GM12878 (cell line): Measurements from ENCODE around the gene TTC9C. TPM values are rescaled to one million over a fixed set of nuclear protein-coding genes. Genes with fewer than 3 reads are reported as not detected.

Source experiments
- ATAC-seq: fragments of 200-7000 bp; cut with Tn5 transposase; 3 replicates; pipeline ENCODE4 v1.9.1; 2020; ENCODE audit warnings: mild to moderate bottlenecking, moderate library complexity
- BruUV-seq: library from RNA; stranded (reverse); fragments of 400-500 nt; replicated peaks from 2 replicates; lab custom pipeline; 2021; lab: Mats Ljungman, UMichigan
- CTCF ChIA-PET: fragments of 300-600 bp; sonication (Branson Sonifier 250); formaldehyde crosslinking; extraction: SDS; loops from one replicate; lab custom pipeline; 2021; ENCODE audit warnings: inconsistent platforms; lab: Yijun Ruan, JAX
- POLR2A ChIA-PET: fragments of 350-600 bp; formaldehyde crosslinking; extraction: SDS; loops from one replicate; lab custom pipeline; 2021; ENCODE audit warnings: inconsistent platforms; lab: Charles Lee
- RAD21 ChIA-PET: fragments of 300-600 bp; sonication (Branson Sonifier 250); formaldehyde crosslinking; loops from one replicate; lab custom pipeline; 2023; ENCODE audit warnings: antibody characterized with exemption; ENCODE audit not compliant: unreplicated experiment; lab: Charles Lee
- SMC1A ChIA-PET: fragments of 300-600 bp; sonication (Branson Sonifier 250); formaldehyde crosslinking; loops from one replicate; lab custom pipeline; 2023; ENCODE audit not compliant: unreplicated experiment, uncharacterized antibody; lab: Charles Lee
- DNase-seq: peaks from one replicate; pipeline ENCODE4 v3.0.0-alpha.2; 2011; ENCODE audit warnings: low read depth, low spot score
- FAIRE-seq: peaks from 3 replicates; lab custom pipeline; 2011; peaks lifted over from hg19 to GRCh38; lab: Jason Lieb, UNC
- H2AFZ ChIP-seq: 2 replicates; pipeline ENCODE4 v1.6.0; 2011; ENCODE audit warnings: low read depth, low read length, control low read depth; ENCODE audit not compliant: control insufficient read depth
- H3K27ac ChIP-seq: 2 replicates; pipeline ENCODE4 v1.5.1; 2011; ENCODE audit warnings: control low read depth; ENCODE audit not compliant: control insufficient read depth, insufficient read depth
- H3K27me3 ChIP-seq, 2 experiments: replicated peaks in 1 of 2; 2 replicates each; pipeline versions ENCODE4 v1.6.0 to v1.6.1; 2011; ENCODE audit warnings: low read length in 1 of 2; ENCODE audit not compliant: control insufficient read depth in 2 of 2, insufficient read depth in 2 of 2
- H3K36me3 ChIP-seq, 2 experiments: 2 replicates each; pipeline ENCODE4 v1.5.1; 2011; ENCODE audit warnings: low read length in 1 of 2; ENCODE audit not compliant: control insufficient read depth in 2 of 2, insufficient read depth in 2 of 2
- H3K4me1 ChIP-seq: 2 replicates; pipeline ENCODE4 v1.6.1; 2011; ENCODE audit warnings: mild to moderate bottlenecking, low read length, moderate library complexity, mixed read lengths; ENCODE audit not compliant: control insufficient read depth, insufficient read depth
- H3K4me2 ChIP-seq: 2 replicates; pipeline ENCODE4 v1.6.0; 2011; ENCODE audit warnings: control low read depth; ENCODE audit not compliant: control insufficient read depth, insufficient read depth
- H3K4me3 ChIP-seq: fragments of 200-600 bp; sonication (generic); 2 replicates; pipeline ENCODE4 v1.5.1; 2016
- H3K79me2 ChIP-seq: 2 replicates; pipeline ENCODE4 v1.6.0; 2011; ENCODE audit warnings: low read length; ENCODE audit not compliant: control insufficient read depth, insufficient read depth
- H3K9ac ChIP-seq: 2 replicates; pipeline ENCODE4 v1.8.0; 2011; ENCODE audit warnings: low read length, control low read depth, mixed read lengths; ENCODE audit not compliant: control insufficient read depth, insufficient read depth
- H3K9me3 ChIP-seq: replicated peaks from 3 replicates; pipeline ENCODE4 v1.5.1; 2011; ENCODE audit warnings: mild to moderate bottlenecking, low read length; ENCODE audit not compliant: control insufficient read depth, insufficient read depth
- H4K20me1 ChIP-seq: 2 replicates; pipeline ENCODE4 v1.6.0; 2011; ENCODE audit not compliant: control insufficient read depth, insufficient read depth
- E4F1 ChIP-seq: fragments of 450-650 bp; IDR thresholded peaks from 2 replicates; pipeline ENCODE4 v1.6.1; 2018; ENCODE audit warnings: borderline replicate concordance, mild to moderate bottlenecking; ENCODE audit not compliant: partially characterized antibody
- EZH2 ChIP-seq: IDR thresholded peaks from 2 replicates; pipeline ENCODE4 v1.6.1; 2012; ENCODE audit warnings: low read depth, mild to moderate bottlenecking, control low read depth, inconsistent platforms, low read length, borderline replicate concordance; ENCODE audit not compliant: control insufficient read depth
- HSF1 ChIP-seq: fragments of 150-350 bp; IDR thresholded peaks from 2 replicates; pipeline ENCODE4 v1.6.1; 2014; ENCODE audit warnings: mild to moderate bottlenecking, low read depth, low read length
- IKZF1 ChIP-seq: fragments of 450-650 bp; conservative IDR thresholded peaks from 2 replicates; pipeline ENCODE4 v1.6.1; 2017; ENCODE audit warnings: antibody characterized with exemption, mild to moderate bottlenecking
- JUNB ChIP-seq: IDR thresholded peaks from 2 replicates; pipeline ENCODE4 v1.6.1; 2016; ENCODE audit warnings: antibody characterized with exemption, mild to moderate bottlenecking
- MAX ChIP-seq: IDR thresholded peaks from 2 replicates; pipeline ENCODE4 v1.6.1; 2012; ENCODE audit warnings: low read depth, low read length, improper control_type of control experiment
- MEF2B ChIP-seq: fragments of 450-650 bp; IDR thresholded peaks from 2 replicates; pipeline ENCODE4 v1.6.1; 2018; ENCODE audit warnings: mild to moderate bottlenecking, moderate library complexity; ENCODE audit not compliant: partially characterized antibody, poor library complexity, severe bottlenecking
- MLLT1 ChIP-seq: fragments of 450-650 bp; IDR thresholded peaks from 2 replicates; pipeline ENCODE4 v1.6.1; 2016; ENCODE audit warnings: mild to moderate bottlenecking
- NR2F1 ChIP-seq: fragments of 450-650 bp; conservative IDR thresholded peaks from 2 replicates; pipeline ENCODE4 v1.6.1; 2017; ENCODE audit warnings: mild to moderate bottlenecking
- NRF1 ChIP-seq: conservative IDR thresholded peaks from 2 replicates; pipeline ENCODE4 v1.6.1; 2011; ENCODE audit warnings: mild to moderate bottlenecking, low read depth, low read length, improper control_type of control experiment
- PAX5 ChIP-seq: IDR thresholded peaks from 2 replicates; pipeline ENCODE4 v1.6.1; 2011; ENCODE audit warnings: low read depth, low read length, borderline replicate concordance
- PML ChIP-seq: IDR thresholded peaks from 2 replicates; pipeline ENCODE4 v1.6.1; 2012; ENCODE audit warnings: low read length, inconsistent platforms
- SIN3A ChIP-seq: IDR thresholded peaks from 2 replicates; pipeline ENCODE4 v1.6.1; 2012; ENCODE audit warnings: low read depth, low read length, improper control_type of control experiment
- SMAD5 ChIP-seq: IDR thresholded peaks from 2 replicates; pipeline ENCODE4 v1.6.1; 2016; ENCODE audit warnings: antibody characterized with exemption, low read depth
- STAT3 ChIP-seq: IDR thresholded peaks from 2 replicates; pipeline ENCODE4 v1.6.1; 2011; ENCODE audit warnings: low read depth, low read length, improper control_type of control experiment
- TARDBP ChIP-seq: IDR thresholded peaks from 2 replicates; pipeline ENCODE4 v1.6.1; 2016; ENCODE audit warnings: borderline replicate concordance
- WRNIP1 ChIP-seq: IDR thresholded peaks from 2 replicates; pipeline ENCODE4 v1.6.1; 2011; ENCODE audit warnings: low read depth, low read length, improper control_type of control experiment, borderline replicate concordance
- WGBS: methylation state at CpG from one replicate; pipeline ENCODE4 v1.1.6; 2016; ENCODE audit warnings: low lambda C conversion rate; ENCODE audit not compliant: insufficient replicate concordance, insufficient coverage; ENCODE audit errors: missing lambda C conversion rate; 5-methylcytosine and 5-hydroxymethylcytosine counted together
- in situ Hi-C: fragments of 300-500 bp; cut with MboI; formaldehyde crosslinking; loops from 9 replicates; pipeline ENCODE4 v1.14.3; 2018; ENCODE audit warnings: mixed read lengths
- intact Hi-C: fragments of 100-400 bp; cut with micrococcal nuclease; formaldehyde crosslinking; loops from one replicate; pipeline ENCODE4 v1.14.2; 2022; ENCODE audit not compliant: unreplicated experiment
- polyA plus RNA-seq, 11 experiments: library from polyadenylated mRNA; depleted of rRNA in 4 of 11; unstranded in 6 of 11; stranded (reverse) in 5 of 11; fragments of >200 nt; fragmentation: Nextera tagmentation in 4 of 11; fragmentation: Illumina TruSeq in 1 of 11; extraction: Ambion mirVana in 4 of 11; extraction: Trizol in 1 of 11; gene quantifications; 1 replicate in 1 of 11; 2 replicates in 10 of 11; pipeline versions ENCODE4 v1.2.1 to v1.2.3, GENCODE V29; 2011 to 2016; ENCODE audit warnings: inconsistent platforms in 2 of 11, missing spikeins in 2 of 11, low read depth in 1 of 11
- total RNA-seq, 4 experiments: library from RNA; depleted of rRNA in 3 of 4; stranded (reverse); fragments of >200 nt in 3 of 4; fragmentation: Illumina TruSeq in 1 of 4; extraction: Trizol in 1 of 4; gene quantifications; 2 replicates each; pipeline versions ENCODE4 v1.2.1 to v1.2.3, GENCODE V29; 2013 to 2021

The TTC9C gene
- total and polyA plus RNA-seq, 10 of the 15 experiments (the other 5 are each of a cell fraction or from before 2014, with no cell fraction given), result 42.0 to 72.3 (median 50.4) TPM

GRCh38 chr11:62727165-62727871 lies 968 bp upstream of the TTC9C start, which contains the start of gene HNRNPUL2:
HNRNPUL2 (minus strand) TSS chr11:62727457; CDS start chr11:62727156, 301 bp downstream.
- peak within 1 kb of the TSS; percentile 91 for H3K9ac ChIP-seq
- RAD21 ChIA-PET, result interaction anchor here (0.6 to 5.2 kb wide), 26 partner anchors 16 to 480 kb away, joined by 3 to 44 read pairs (median 4); partner anchors contain the start of genes B3GAT3, C11orf98, CSKMT and POLR2G
- peaks cover 11% of the 10 kb centered on the region; the same call in 1 of the 2 replicates for H4K20me1 ChIP-seq
- in situ Hi-C loops, result no loop called here
- H3K9me3 ChIP-seq, result no peaks in the 10 kb centered on the region; the same call in 2 of the 3 replicates
- H3K27ac ChIP-seq, result peak within 1 kb of the TSS; percentile 94
- ATAC-seq (peak; percentile 90), DNase-seq (peak; percentile 95), FAIRE-seq (no peak)
- no peaks in the 10 kb centered on the region; the same call in 1 of the 2 replicates for H3K4me1 ChIP-seq
- peaks cover 4 to 23% of the 10 kb centered on the region in 2 experiments for H3K36me3 ChIP-seq
- CTCF ChIA-PET, result interaction anchor here (0.8 to 5.4 kb wide), 13 partner anchors 18 to 157 kb away, joined by 3 to 34 read pairs (median 4); partner anchors contain the start of genes BSCL2, C11orf98, CSKMT and EEF1G
- peak within 1 kb of the TSS; percentile 100 for H3K4me3 ChIP-seq
- H3K27me3 ChIP-seq, result no peaks in the 10 kb centered on the region
- H3K4me2 ChIP-seq, result peak within 1 kb of the TSS; percentile 81
- peak within 1 kb of the TSS; percentile 96 for H2AFZ ChIP-seq
- WGBS, result under 1% methylated on average over 69 of the region's 72 CpGs
- intact Hi-C loops, result loop anchor here (1.0 to 5.0 kb wide), 6 partner anchors 18 to 129 kb away; partner anchors contain the start of genes MTA2, NXF1, TAF6L and ZBTB3
- SMC1A ChIA-PET, result interaction anchor here (1.0 to 4.8 kb wide), 16 partner anchors 8 to 154 kb away, joined by 3 to 27 read pairs (median 4); partner anchors contain the start of genes BSCL2, C11orf98, CSKMT and GANAB
- POLR2A ChIA-PET, result interaction anchor here (0.5 to 6.8 kb wide), 38 partner anchors 13 to 1480 kb away, joined by 3 to 79 read pairs (median 6); partner anchors contain the start of genes BSCL2, C11orf98, CSKMT and EEF1G
- BruUV-seq, result no TSS peak
- peaks cover 75% of the 10 kb centered on the region for H3K79me2 ChIP-seq
- TF ChIP-seq MAX (no peak; the same call in 1 of the 2 replicates), PML (peak; percentile 96), NRF1 (peak; percentile 81), MLLT1 (no peak), HSF1 (no peak), TARDBP (no peak), MEF2B (no peak), SIN3A (peak; percentile 88; the same call in 1 of the 2 replicates), JUNB (no peak), IKZF1 (peak; percentile 93), WRNIP1 (no peak), SMAD5 (peak; percentile 72; the same call in 1 of the 2 replicates), STAT3 (no peak), PAX5 (no peak; the same call in 1 of the 2 replicates), EZH2 (no peak), E4F1 (peak; percentile 50), NR2F1 (peak; percentile 36; the same call in 1 of the 2 replicates)
